GM19193 (cell line): ENCODE data around the gene EFCAB8.

Experiments
- POLR2A ChIP-seq: IDR thresholded peaks from 4 replicates; pipeline ENCODE4 v1.6.1; 2011; ENCODE audit not compliant: insufficient read depth, insufficient read length; ENCODE audit errors: extremely low read depth

Gene EFCAB8

DNA sequence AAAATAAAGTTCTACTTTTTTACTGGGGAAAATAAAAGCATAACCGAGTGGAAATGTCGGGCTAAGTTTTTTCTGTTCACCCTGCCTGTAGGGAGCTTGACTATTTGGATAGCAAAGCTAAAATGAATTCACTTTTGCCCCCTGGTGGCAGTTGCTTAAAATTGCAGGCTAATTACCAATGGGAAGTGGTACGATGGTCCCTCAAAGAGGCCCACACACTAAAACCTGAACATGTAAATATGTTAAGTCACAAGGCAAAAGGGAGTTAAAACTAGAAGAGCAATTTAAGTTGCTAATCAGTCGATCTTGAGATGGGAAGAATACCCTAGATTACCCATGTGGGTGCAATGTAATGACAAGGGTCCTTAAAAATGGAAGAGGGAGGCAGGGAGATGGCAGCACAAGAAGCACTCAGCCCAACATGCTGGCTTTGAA lies 146.4 kb downstream of the EFCAB8 start:
- no peak for TF ChIP-seq POLR2A

DNA sequence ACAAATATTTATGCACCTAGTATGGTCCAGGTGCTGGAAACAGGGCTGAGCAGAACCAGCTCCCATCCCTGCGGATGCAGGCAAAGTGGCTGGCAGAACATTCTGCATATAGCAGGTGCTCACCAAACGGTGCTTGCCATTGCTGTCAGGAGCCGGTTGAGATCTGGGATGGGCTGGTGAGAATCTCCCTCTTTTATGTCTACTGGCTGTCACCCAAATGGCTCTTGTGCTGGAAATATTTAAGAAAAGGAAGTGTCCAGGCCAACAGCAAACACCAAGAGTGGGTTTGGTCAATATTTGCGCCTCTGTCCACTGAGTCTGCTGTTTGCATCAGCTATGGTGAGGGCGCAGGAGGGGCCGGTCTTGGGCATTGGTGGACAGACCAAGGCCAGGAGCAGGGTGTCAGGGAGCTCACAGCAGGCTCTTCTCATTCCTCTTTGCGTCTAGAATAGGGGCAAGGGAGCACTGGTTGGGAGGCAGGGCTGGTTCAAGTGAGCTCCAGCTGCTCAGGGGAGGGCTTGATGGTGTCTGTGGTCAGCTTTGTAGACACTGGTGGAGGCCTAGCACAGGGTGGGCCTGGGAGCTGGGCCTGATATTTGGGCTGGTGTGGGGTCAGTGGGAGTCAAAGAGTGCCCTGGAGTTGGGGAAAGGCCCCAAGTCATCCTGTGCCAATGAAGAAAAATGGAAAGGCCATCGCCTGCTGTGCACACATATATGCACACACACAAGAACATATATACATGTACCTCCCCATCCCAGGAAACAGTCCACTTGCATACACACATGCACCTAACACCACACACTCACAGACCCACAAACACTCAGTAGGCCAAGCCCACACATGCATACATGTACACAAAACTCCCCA lies 147.4 kb downstream of the EFCAB8 start:
- TF ChIP-seq POLR2A = no peak

GRCh38 chr20:33006776-33007375 lies 148.2 kb downstream of the EFCAB8 start:
- no peak for TF ChIP-seq POLR2A

DNA sequence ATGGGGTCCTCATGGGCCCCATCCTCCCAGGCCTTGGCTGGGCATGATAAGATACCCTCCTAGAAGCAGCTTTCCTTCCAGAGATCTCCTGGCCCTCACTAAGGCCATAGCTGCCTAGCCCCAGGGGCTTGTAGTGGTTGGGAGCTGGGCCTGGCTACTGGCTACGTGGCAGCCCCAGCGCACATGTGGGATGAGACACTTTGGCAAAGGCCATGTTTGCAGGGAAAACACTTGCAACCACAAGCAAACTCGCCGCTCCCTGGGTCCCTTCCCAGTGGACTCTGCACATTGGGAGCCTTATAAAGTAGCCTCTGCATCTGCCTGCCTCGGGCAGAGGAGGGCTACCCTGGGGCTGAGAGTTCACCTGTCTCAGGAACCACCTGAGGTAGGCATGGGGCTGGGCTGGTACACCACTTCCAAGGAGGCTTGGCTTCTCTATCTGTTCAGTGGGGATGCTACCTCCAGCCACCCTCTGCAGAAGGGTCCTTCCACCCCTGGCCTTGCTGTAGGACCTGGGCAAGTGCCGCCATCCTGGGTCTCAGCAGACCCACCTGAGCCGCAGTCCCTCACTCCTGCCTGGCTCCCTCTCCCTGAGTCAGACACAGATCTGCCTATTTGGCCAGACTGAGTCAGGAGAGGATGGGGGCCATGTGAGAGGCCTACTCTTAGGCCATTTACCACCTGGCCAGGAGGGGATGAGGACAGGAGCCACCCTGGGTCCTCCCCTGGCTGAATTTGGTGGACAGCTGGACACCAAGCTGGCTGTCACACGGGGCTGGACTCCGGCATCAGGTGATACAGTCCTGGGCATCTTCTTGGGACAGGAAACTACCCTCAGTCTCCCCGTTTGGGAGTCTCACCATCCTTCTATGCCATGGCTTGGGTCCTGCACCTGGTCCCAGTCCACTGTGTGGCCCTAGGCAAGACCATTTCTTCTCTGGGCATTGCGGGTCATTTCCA lies 148.9 kb downstream of the EFCAB8 start, which contains the start of gene BPIFB2:
BPIFB2 (plus strand) TSS at position 329 of the 960 bp plus-strand sequence. CDS start 871 bp downstream, outside the sequence.
- no peak for TF ChIP-seq POLR2A

- no peak for TF ChIP-seq POLR2A
Measured at GRCh38 chr20:33008336-33009213, 149.9 kb downstream of the EFCAB8 start.

GRCh38 chr20:33009214-33010132 lies 150.8 kb downstream of the EFCAB8 start:
- no peak for TF ChIP-seq POLR2A

DNA sequence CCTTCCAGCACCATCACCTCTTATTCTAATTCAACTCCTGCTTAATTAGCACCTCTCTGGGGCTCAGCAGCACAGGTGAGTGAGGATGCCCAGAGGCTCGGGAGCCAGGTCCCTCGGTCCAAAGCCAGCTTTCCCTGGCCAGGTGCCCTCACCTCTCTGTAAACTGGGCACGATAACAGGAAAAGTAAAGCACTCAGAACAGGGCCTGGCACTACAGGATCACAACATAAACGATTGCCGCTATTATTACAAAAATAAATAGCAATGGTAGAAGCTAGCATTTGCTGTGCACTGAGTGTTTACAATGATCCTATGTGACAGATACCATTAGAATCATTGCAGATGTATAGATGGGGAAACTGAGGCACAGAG lies 151.4 kb downstream of the EFCAB8 start:
- TF ChIP-seq POLR2A = no peak

DNA sequence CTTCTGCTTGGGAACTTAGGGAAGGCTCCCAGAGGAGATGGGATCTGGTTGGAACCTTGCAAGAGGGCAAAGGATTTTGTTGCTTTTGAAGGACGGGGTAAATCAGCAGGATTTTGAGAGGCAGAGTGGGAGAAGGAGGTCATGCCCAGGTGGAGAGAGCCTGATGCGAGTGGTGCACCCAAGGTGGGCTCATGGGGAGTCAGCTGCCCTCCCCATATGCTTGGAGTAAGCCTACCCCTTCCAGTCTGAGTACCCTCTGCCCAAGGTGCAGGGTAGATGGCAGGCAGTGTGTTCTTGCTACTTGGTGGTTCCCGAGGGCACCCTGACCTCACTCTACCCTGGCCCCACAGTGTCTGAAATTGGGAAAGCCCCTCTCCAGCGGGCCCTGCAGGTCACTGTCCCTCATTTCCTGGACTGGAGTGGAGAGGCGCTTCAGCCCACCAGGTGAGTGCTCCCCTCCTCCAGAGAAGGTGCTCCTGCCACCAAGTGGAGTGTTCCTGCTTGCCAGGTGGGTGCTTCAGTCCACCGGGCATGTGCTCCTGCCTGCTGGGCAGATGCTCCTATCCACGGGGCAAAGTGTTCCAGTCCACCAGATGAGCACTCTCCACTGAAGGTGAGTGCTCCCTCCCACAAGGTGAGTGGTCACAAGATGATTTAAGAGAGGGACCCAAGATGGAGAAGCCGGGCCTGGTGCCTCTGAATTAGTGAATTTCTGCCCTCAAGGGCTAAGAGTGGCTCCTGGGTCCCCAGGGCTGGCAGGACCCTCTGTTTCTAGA lies 152.1 kb downstream of the EFCAB8 start:
- TF ChIP-seq POLR2A = no peak
